SK-N-SH treated with all-trans-retinoic acid at 6 μM for 48 hours (cell line): Measurements from ENCODE around the gene GRK2.

Experiments
- ESRRG ChIP-seq: fragments of 250-450 bp; sonication (Bioruptor Pico); IDR thresholded peaks from 2 replicates; pipeline ENCODE4 v1.6.1; 2021; ENCODE audit warnings: mild to moderate bottlenecking
- ISL1 ChIP-seq: fragments of 250-450 bp; sonication (Bioruptor Pico); IDR thresholded peaks from 2 replicates; pipeline ENCODE4 v2.1.2; 2022; ENCODE audit warnings: mild to moderate bottlenecking, moderate library complexity
- PATZ1 ChIP-seq: fragments of 250-450 bp; sonication (Bioruptor Pico); IDR thresholded peaks from 2 replicates; pipeline ENCODE4 v1.8.0; 2020; ENCODE audit warnings: mild to moderate bottlenecking, moderate library complexity, borderline replicate concordance
- TOX ChIP-seq: fragments of 250-450 bp; sonication (Bioruptor Pico); IDR thresholded peaks from 2 replicates; pipeline ENCODE4 v1.8.0; 2021; ENCODE audit warnings: mild to moderate bottlenecking, moderate library complexity, borderline replicate concordance
- ZFP30 ChIP-seq: fragments of 450-650 bp; formaldehyde crosslinking; IDR thresholded peaks from 2 replicates; pipeline ENCODE4 v1.5.0; 2022; ENCODE audit warnings: mild to moderate bottlenecking, moderate library complexity

DNA sequence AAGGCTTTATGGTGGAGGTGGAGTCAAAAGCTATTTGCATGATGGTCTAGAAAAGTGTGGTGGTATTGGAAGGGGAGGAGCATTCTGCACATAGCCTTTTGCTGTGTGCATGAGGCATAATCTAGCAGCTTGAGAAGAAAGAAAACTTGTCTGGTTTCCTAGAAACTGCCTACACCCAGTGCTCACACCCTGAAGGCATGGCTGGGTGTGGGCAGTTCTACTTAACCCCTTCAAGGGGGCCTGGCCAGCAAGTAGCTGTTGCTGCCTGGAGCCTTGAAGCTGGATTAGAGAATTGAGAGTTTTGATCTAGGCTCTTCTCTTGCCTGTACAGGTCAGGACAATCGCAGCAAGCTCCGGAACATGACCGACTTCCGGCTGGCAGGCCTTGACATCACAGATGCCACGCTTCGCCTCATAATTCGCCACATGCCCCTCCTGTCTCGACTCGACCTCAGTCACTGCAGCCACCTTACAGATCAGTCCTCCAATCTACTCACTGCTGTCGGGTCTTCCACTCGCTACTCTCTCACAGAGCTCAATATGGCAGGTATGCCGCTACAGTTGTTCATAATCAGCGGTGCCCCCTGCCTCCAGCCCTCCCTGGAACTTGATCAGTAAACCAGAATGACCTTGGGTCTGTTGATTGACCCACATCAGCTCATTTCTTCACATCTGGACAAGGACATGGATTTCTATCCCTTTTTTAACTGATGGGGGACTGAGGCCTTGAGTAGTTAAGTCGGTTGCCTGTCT, 12.2 kb upstream of the GRK2 start:
- TF ChIP-seq ISL1 (CRISPR knock-in tag) (no peak), PATZ1 (CRISPR knock-in tag) (no peak), ZFP30 (no peak), TOX (CRISPR knock-in tag) (no peak), ESRRG (CRISPR knock-in tag) (no peak)
